Measurements from ENCODE around the gene PGAP3.

DNA sequence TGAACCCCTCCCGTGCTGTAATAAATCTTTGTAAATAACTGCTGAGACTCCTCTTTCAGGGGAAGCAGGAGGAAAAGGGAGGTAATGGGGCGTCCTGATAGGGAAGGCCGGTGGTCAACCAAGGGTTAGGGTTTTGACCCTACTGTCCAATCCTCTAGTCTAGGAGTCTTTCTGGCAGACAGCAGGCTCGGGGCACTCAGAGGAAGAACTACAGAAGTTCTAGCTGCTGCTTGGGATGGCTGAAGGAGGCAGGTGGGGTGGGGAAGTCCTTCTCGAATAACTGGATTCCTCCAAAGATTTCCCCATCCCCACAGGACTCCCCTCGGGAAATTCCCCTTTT lies 51.3 kb downstream of the PGAP3 start:
- TF ChIP-seq, protein P1, sequence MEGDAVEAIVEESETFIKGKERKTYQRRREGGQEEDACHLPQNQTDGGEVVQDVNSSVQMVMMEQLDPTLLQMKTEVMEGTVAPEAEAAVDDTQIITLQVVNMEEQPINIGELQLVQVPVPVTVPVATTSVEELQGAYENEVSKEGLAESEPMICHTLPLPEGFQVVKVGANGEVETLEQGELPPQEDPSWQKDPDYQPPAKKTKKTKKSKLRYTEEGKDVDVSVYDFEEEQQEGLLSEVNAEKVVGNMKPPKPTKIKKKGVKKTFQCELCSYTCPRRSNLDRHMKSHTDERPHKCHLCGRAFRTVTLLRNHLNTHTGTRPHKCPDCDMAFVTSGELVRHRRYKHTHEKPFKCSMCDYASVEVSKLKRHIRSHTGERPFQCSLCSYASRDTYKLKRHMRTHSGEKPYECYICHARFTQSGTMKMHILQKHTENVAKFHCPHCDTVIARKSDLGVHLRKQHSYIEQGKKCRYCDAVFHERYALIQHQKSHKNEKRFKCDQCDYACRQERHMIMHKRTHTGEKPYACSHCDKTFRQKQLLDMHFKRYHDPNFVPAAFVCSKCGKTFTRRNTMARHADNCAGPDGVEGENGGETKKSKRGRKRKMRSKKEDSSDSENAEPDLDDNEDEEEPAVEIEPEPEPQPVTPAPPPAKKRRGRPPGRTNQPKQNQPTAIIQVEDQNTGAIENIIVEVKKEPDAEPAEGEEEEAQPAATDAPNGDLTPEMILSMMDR (conservative IDR thresholded peaks at IDR 0.05; ENCODE audit: low read depth, low read length) = no peak
- TF ChIP-seq FOS (IDR thresholded peaks at IDR 0.05; ENCODE audit: low read depth, low read length) (no peak), MAFK (IDR thresholded peaks at IDR 0.05; ENCODE audit: low read depth, low read length) (no peak), BHLHE40 (IDR thresholded peaks at IDR 0.05; ENCODE audit: low read depth, low read length) (no peak)

Measured in IMR-90 (cell line).